C4-2B (cell line): ENCODE measurements around the gene NSUN6.

ENCODE experiments used
- ZFX ChIP-seq: fragments of 450-650 bp; IDR thresholded peaks from 2 replicates; pipeline ENCODE4 v1.6.1; 2017
- TF ChIP-seq, protein P1 (sequence below): fragments of 450-650 bp; conservative IDR thresholded peaks from 2 replicates; pipeline ENCODE4 v1.5.1; 2017; ENCODE audit warnings: mild to moderate bottlenecking

DNA sequence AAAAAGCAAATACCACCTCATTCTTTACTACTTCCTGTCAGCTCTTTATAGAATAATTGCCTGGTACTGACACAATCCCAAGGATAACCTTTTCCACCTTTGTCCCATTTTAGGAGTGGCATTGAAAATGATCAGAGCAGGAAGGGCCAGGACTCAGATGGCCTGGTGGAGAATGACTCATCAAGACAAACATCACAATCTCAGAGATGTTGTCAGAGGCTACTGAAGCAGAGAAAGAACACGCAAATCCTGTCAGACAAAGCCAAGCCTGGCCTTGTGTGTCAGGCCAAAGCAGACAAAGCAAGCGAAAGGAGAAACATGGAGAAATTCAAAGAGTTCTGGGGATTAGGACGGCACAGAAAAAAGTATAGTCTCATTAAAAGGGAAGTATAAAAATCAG is 40.9 kb downstream of the NSUN6 start:
- TF ChIP-seq, protein P1, sequence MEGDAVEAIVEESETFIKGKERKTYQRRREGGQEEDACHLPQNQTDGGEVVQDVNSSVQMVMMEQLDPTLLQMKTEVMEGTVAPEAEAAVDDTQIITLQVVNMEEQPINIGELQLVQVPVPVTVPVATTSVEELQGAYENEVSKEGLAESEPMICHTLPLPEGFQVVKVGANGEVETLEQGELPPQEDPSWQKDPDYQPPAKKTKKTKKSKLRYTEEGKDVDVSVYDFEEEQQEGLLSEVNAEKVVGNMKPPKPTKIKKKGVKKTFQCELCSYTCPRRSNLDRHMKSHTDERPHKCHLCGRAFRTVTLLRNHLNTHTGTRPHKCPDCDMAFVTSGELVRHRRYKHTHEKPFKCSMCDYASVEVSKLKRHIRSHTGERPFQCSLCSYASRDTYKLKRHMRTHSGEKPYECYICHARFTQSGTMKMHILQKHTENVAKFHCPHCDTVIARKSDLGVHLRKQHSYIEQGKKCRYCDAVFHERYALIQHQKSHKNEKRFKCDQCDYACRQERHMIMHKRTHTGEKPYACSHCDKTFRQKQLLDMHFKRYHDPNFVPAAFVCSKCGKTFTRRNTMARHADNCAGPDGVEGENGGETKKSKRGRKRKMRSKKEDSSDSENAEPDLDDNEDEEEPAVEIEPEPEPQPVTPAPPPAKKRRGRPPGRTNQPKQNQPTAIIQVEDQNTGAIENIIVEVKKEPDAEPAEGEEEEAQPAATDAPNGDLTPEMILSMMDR = no peak
- TF ChIP-seq ZFX = no peak
